ENCODE measurements around the gene CFAP61. TPM values are rescaled to one million over a fixed set of nuclear protein-coding genes. Genes with fewer than 3 reads are reported as not detected.
A peak's percentile ranks its signal among the peaks of the same experiment; 100 is the strongest.

CFAP61 gene
- total RNA-seq, 2 donors from 2014 or later: 0.27 TPM; not detected in 1

- TF ChIP-seq, protein P1, sequence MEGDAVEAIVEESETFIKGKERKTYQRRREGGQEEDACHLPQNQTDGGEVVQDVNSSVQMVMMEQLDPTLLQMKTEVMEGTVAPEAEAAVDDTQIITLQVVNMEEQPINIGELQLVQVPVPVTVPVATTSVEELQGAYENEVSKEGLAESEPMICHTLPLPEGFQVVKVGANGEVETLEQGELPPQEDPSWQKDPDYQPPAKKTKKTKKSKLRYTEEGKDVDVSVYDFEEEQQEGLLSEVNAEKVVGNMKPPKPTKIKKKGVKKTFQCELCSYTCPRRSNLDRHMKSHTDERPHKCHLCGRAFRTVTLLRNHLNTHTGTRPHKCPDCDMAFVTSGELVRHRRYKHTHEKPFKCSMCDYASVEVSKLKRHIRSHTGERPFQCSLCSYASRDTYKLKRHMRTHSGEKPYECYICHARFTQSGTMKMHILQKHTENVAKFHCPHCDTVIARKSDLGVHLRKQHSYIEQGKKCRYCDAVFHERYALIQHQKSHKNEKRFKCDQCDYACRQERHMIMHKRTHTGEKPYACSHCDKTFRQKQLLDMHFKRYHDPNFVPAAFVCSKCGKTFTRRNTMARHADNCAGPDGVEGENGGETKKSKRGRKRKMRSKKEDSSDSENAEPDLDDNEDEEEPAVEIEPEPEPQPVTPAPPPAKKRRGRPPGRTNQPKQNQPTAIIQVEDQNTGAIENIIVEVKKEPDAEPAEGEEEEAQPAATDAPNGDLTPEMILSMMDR (IDR thresholded peaks at IDR 0.05): no peak
- Histone ChIP-seq H3K9me3 (no peaks in the 10 kb centered on the region), H3K4me3 (peak overlapping the region; percentile 92), H3K27me3 (replicated peaks; ENCODE audit: insufficient read depth) (no peaks in the 10 kb centered on the region), H3K4me1 (ENCODE audit: control insufficient read depth in 1 of 2, low read depth in 2 of 2) (peaks cover 10 to 21% of the 10 kb centered on the region in 2 donors), H3K36me3 (no peaks in the 10 kb centered on the region), H3K27ac (peak overlapping the region; percentile 61 to 62)
- ATAC-seq (ENCODE audit: insufficient number of reproducible peaks, low FRiP score, low read depth): no peak
- DNase-seq (ENCODE audit: low spot score): no peak
These were observed 34.5 kb upstream of the CFAP61 start for GRCh38 chr20:20017844-20018185.

DNA sequence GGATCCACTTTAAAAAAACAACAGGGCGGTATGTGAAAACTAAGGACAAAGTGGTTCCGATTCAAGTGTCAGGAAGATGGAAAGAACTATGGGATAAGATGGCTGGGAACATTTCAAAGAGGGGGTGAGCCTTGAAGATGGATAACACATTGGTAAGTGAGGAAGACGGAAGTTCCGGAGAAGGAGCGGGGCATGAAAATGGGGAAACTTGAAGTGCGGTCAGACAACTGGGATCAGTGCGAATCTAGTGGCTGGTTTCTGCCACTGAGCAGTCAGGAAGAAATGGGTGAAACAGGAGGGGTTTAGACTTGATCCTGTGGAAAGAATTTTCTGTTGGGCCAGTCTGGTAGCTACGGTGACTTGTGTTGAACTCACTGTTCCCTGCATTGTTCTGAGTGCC, 34.0 kb upstream of the CFAP61 start:
- DNase-seq (ENCODE audit: low spot score): no peak
- H3K4me1 ChIP-seq (ENCODE audit: control insufficient read depth in 1 of 2, low read depth in 2 of 2): peaks cover 10 to 21% of the 10 kb centered on the region in 2 donors
- TF ChIP-seq, protein P1 (IDR thresholded peaks at IDR 0.05): no peak

GRCh38 chr20:20019123-20019522, 33.2 kb upstream of the CFAP61 start:
- H3K27ac ChIP-seq: no peak overlapping the region
- H3K36me3 ChIP-seq: no peaks in the 10 kb centered on the region
- DNase-seq (ENCODE audit: low spot score) (no peak), ATAC-seq (ENCODE audit: insufficient number of reproducible peaks, low FRiP score, low read depth) (no peak)
- H3K27me3 ChIP-seq (replicated peaks; ENCODE audit: insufficient read depth): no peaks in the 10 kb centered on the region
- H3K4me3 ChIP-seq: no peak overlapping the region
- H3K4me1 ChIP-seq (ENCODE audit: control insufficient read depth in 1 of 2, low read depth in 2 of 2): peaks cover 10 to 21% of the 10 kb centered on the region in 2 donors
- no peaks in the 10 kb centered on the region for H3K9me3 ChIP-seq
- TF ChIP-seq, protein P1 (IDR thresholded peaks at IDR 0.05): no peak

More for the DNA sequence above, 34.0 kb upstream of the CFAP61 start:
- H3K27ac ChIP-seq: no peak overlapping the region
- no peaks in the 10 kb centered on the region for H3K27me3 ChIP-seq (replicated peaks; ENCODE audit: insufficient read depth)
- peak overlapping the region; percentile 92 for H3K4me3 ChIP-seq
- no peaks in the 10 kb centered on the region for H3K9me3 ChIP-seq
- H3K36me3 ChIP-seq: no peaks in the 10 kb centered on the region
- no peak for ATAC-seq (ENCODE audit: insufficient number of reproducible peaks, low FRiP score, low read depth)

GRCh38 chr20:20020908-20021307, 31.4 kb upstream of the CFAP61 start:
- Histone ChIP-seq H3K4me1 (ENCODE audit: control insufficient read depth in 1 of 2, low read depth in 2 of 2) (peaks cover 10 to 21% of the 10 kb centered on the region in 2 donors), H3K27me3 (replicated peaks; ENCODE audit: insufficient read depth) (no peaks in the 10 kb centered on the region), H3K4me3 (no peak overlapping the region), H3K27ac (no peak overlapping the region), H3K9me3 (no peaks in the 10 kb centered on the region), H3K36me3 (no peaks in the 10 kb centered on the region)
- TF ChIP-seq, protein P1 (IDR thresholded peaks at IDR 0.05): no peak
- DNase-seq (ENCODE audit: low spot score) (no peak), ATAC-seq (ENCODE audit: insufficient number of reproducible peaks, low FRiP score, low read depth) (no peak)

DNA sequence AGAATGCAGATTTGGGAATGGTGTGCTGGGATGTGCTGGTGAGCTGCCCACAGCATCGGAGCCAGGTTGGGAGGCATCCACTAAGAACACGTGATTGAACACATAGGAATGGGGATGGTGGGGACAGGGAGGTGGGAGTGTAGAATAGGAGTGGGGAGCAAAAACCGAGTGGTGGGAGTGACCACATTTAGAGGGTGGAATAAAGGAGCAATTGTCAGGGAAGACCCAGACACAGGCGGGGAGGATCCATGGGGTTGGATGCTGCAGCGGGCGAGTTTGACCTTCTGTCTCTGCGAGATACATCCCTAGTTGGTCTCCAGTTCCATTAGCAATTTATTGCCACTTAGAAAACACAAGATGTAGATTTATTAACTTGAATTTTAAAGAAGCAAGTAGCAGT, 30.5 kb upstream of the CFAP61 start:
- H3K27ac ChIP-seq: no peak overlapping the region
- no peak for ATAC-seq (ENCODE audit: insufficient number of reproducible peaks, low FRiP score, low read depth)
- H3K27me3 ChIP-seq (replicated peaks; ENCODE audit: insufficient read depth): no peaks in the 10 kb centered on the region
- H3K4me3 ChIP-seq: no peak overlapping the region
- H3K4me1 ChIP-seq (ENCODE audit: control insufficient read depth in 1 of 2, low read depth in 2 of 2): peaks cover 10 to 19% of the 10 kb centered on the region in 2 donors
- TF ChIP-seq, protein P1 (IDR thresholded peaks at IDR 0.05): no peak
- no peaks in the 10 kb centered on the region for H3K36me3 ChIP-seq
- H3K9me3 ChIP-seq: no peaks in the 10 kb centered on the region
- no peak for DNase-seq (ENCODE audit: low spot score)
